ENCODE results near the gene PATZ1. TPM values are rescaled to one million over a fixed set of nuclear protein-coding genes. Genes with fewer than 3 reads are reported as not detected.
"Not testable (repeated sequence)": the region's sequence is repeated elsewhere in the genome, so short reads cannot be mapped to it uniquely, and the experiment has no call there.

The PATZ1 gene, protein sequence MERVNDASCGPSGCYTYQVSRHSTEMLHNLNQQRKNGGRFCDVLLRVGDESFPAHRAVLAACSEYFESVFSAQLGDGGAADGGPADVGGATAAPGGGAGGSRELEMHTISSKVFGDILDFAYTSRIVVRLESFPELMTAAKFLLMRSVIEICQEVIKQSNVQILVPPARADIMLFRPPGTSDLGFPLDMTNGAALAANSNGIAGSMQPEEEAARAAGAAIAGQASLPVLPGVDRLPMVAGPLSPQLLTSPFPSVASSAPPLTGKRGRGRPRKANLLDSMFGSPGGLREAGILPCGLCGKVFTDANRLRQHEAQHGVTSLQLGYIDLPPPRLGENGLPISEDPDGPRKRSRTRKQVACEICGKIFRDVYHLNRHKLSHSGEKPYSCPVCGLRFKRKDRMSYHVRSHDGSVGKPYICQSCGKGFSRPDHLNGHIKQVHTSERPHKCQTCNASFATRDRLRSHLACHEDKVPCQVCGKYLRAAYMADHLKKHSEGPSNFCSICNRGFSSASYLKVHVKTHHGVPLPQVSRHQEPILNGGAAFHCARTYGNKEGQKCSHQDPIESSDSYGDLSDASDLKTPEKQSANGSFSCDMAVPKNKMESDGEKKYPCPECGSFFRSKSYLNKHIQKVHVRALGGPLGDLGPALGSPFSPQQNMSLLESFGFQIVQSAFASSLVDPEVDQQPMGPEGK
- total RNA-seq (25.2 TPM), polyA plus RNA-seq (33.4 TPM)
- long read RNA-seq, donor 1, partial matches to known transcripts = 0 of 1 reads
- long read RNA-seq, donor 1, other reads (novel, unspliced or antisense) = 0 of 1 reads
- long read RNA-seq, donor 2, transcript PATZ1-201 (3 exons, 2,516 nt) = major isoform, 18 of 30 reads
- long read RNA-seq, donor 2, transcript PATZ1-203 (4 exons, 3,638 nt) = minor isoform, 6 of 30 reads
- long read RNA-seq, donor 2, partial matches to known transcripts = 0 of 30 reads
- long read RNA-seq, donor 2, other reads (novel, unspliced or antisense) = 0 of 30 reads
- long read RNA-seq, donor 3, transcript PATZ1-203 (4 exons, 3,638 nt) = major isoform, 8 of 18 reads
- long read RNA-seq, donor 3, partial matches to known transcripts = 0 of 18 reads
- long read RNA-seq, donor 3, other reads (novel, unspliced or antisense) = 0 of 18 reads
- long read RNA-seq, donor 4, partial matches to known transcripts = 0 of 4 reads
- long read RNA-seq, donor 4, other reads (novel, unspliced or antisense) = 0 of 4 reads
- long read RNA-seq, donor 5, transcript PATZ1-203 (4 exons, 3,638 nt) = major isoform, 8 of 31 reads
- long read RNA-seq, donor 5, transcript PATZ1-201 (3 exons, 2,516 nt) = minor isoform, 7 of 31 reads
- long read RNA-seq, donor 5, transcript PATZ1-205 (2 exons, 1,702 nt) = minor isoform, 6 of 31 reads
- long read RNA-seq, donor 5, partial matches to known transcripts = 8 of 31 reads
- long read RNA-seq, donor 5, other reads (novel, unspliced or antisense) = 0 of 31 reads
- long read RNA-seq, donor 6, transcript PATZ1-201 (3 exons, 2,516 nt) = major isoform, 7 of 11 reads
- long read RNA-seq, donor 6, partial matches to known transcripts = 0 of 11 reads
- long read RNA-seq, donor 6, other reads (novel, unspliced or antisense) = 0 of 11 reads
- long read RNA-seq, donor 7, partial matches to known transcripts = 0 of 5 reads
- long read RNA-seq, donor 7, other reads (novel, unspliced or antisense) = 0 of 5 reads
- long read RNA-seq, donor 8, partial matches to known transcripts = 0 of 7 reads
- long read RNA-seq, donor 8, other reads (novel, unspliced or antisense) = 0 of 7 reads
- long read RNA-seq, donor 9, partial matches to known transcripts = 10 of 16 reads
- long read RNA-seq, donor 9, other reads (novel, unspliced or antisense) = 0 of 16 reads
- long read RNA-seq, donor 10, transcript PATZ1-203 (4 exons, 3,638 nt) = major isoform, 5 of 19 reads
- long read RNA-seq, donor 10, partial matches to known transcripts = 8 of 19 reads
- long read RNA-seq, donor 10, other reads (novel, unspliced or antisense) = 0 of 19 reads

DNA sequence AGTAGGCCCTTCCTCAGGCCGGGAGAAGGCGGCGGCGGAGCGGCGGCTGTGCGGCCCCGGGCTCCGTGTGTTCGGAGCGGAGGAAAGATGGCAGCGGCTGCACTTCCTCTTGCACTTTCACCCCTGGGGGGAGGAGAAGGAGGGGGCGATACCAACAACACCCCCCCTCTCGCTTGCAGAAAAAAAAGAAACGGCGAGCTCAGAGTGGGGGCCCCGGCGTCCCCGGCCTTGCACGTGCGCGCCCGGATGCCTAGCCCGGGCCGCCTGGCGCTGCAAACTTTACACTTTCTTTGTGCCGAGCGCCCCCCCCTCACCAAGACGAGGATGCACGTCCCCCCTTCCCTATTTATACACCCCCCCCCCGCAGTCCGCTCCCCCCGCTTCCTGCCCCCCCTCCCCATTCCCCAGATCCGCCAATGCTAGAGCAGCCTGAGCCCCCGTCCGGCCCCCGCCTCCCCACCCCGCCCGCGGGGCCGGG, at the start of gene PATZ1:
TSS of gene PATZ1 (minus strand) at position 92 of the 478 bp plus-strand sequence. CDS start 744 bp downstream, outside the sequence.
- peak; percentile 69 to 94 (median 80) for DNase-seq (ENCODE audit: low read depth in 6 of 9, low spot score in 9 of 9)
- H3K4me1 ChIP-seq (ENCODE audit: control insufficient read depth in 2 of 2, insufficient read depth in 2 of 2, low read length in 2 of 2) = peaks cover 21 to 46% of the 10 kb centered on the region in 2 donors
- WGBS = under 1% methylated on average over 41 of the region's 41 CpGs

DNA sequence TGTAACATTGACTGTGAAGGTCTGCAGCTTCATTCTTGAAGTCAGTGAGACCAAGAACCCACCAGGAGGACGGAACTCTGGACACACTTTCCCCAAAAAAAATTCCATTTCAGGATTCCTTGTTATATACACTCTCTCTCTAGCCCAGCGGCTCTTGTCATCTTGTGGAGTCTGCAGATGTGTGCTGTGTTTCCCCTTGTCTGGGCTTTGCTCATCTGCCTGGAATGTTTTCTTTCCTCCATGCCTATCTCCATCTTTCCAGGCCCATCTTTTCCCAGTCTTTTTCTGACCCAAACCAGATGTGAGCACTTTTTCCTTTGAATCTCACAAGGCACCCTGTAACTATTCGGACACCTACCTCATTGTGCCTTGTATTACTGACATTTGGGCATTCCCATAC, 48.2 kb upstream of the PATZ1 start:
- no peak for DNase-seq (ENCODE audit: low read depth in 6 of 9, low spot score in 9 of 9)

More for the DNA sequence above, at the start of gene PATZ1:
- H3K27me3 ChIP-seq (ENCODE audit: control insufficient read depth in 2 of 2, insufficient read depth in 1 of 2, low read length in 1 of 2) = no peaks in the 10 kb centered on the region
- H3K27ac ChIP-seq (ENCODE audit: low read depth in 1 of 2, low read length in 1 of 2) = peak within 1 kb of the TSS; percentile 95 to 98
- no peaks in the 10 kb centered on the region for H3K9me3 ChIP-seq (ENCODE audit: control insufficient read depth in 2 of 2, insufficient read depth in 1 of 2, low read length in 1 of 2)
- H3K4me3 ChIP-seq (ENCODE audit: low read length in 2 of 2) = peak within 1 kb of the TSS; percentile 75 to 86
- peaks cover 20 to 31% of the 10 kb centered on the region in 2 donors for H3K36me3 ChIP-seq (ENCODE audit: control insufficient read depth in 2 of 2, insufficient read depth in 2 of 2, low read length in 1 of 2)

DNA sequence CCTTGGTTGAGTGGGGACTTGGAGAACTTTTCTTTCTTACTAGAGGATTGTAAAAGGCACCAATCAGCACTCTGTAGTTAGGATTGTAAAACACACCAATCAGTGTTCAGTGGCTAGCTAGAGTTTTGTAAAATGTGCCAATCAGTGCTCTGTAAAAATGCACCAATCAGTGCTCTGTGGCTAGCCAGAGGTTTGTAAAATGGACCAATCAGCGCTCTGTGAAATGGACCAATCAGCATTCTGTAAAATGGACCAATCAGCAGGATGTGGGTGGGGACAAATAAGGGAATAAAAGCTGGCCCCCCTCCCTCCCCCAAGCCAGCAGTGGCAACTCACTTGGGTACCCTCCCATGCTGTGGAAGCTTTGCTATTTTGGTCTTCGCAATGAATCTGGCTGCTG, 47.7 kb upstream of the PATZ1 start:
- no peak for DNase-seq (ENCODE audit: low read depth in 6 of 9, low spot score in 9 of 9)
- Histone ChIP-seq H3K4me1 (ENCODE audit: control insufficient read depth in 2 of 2, insufficient read depth in 2 of 2, low read length in 2 of 2) (peaks cover 0 to 3% of the 10 kb centered on the region in 2 donors), H3K9me3 (ENCODE audit: control insufficient read depth in 2 of 2, insufficient read depth in 1 of 2, low read length in 1 of 2) (no peaks in the 10 kb centered on the region), H3K27me3 (ENCODE audit: control insufficient read depth in 2 of 2, insufficient read depth in 1 of 2, low read length in 1 of 2) (no peaks in the 10 kb centered on the region), H3K27ac (ENCODE audit: low read depth in 1 of 2, low read length in 1 of 2) (no peak overlapping the region), H3K36me3 (ENCODE audit: control insufficient read depth in 2 of 2, insufficient read depth in 2 of 2, low read length in 1 of 2) (no peaks in the 10 kb centered on the region), H3K4me3 (ENCODE audit: low read length in 2 of 2) (no peak overlapping the region)
- 98% methylated on average over 2 of the region's 2 CpGs for WGBS

More for the DNA sequence above, 48.2 kb upstream of the PATZ1 start:
- Histone ChIP-seq H3K4me1 (ENCODE audit: control insufficient read depth in 2 of 2, insufficient read depth in 2 of 2, low read length in 2 of 2) (peaks cover 0 to 5% of the 10 kb centered on the region in 2 donors), H3K4me3 (ENCODE audit: low read length in 2 of 2) (no peak overlapping the region), H3K27me3 (ENCODE audit: control insufficient read depth in 2 of 2, insufficient read depth in 1 of 2, low read length in 1 of 2) (no peaks in the 10 kb centered on the region), H3K9me3 (ENCODE audit: control insufficient read depth in 2 of 2, insufficient read depth in 1 of 2, low read length in 1 of 2) (no peaks in the 10 kb centered on the region), H3K36me3 (ENCODE audit: control insufficient read depth in 2 of 2, insufficient read depth in 2 of 2, low read length in 1 of 2) (no peaks in the 10 kb centered on the region), H3K27ac (ENCODE audit: low read depth in 1 of 2, low read length in 1 of 2) (no peak overlapping the region)
- WGBS = 93% methylated on average over 3 of the region's 3 CpGs

DNA sequence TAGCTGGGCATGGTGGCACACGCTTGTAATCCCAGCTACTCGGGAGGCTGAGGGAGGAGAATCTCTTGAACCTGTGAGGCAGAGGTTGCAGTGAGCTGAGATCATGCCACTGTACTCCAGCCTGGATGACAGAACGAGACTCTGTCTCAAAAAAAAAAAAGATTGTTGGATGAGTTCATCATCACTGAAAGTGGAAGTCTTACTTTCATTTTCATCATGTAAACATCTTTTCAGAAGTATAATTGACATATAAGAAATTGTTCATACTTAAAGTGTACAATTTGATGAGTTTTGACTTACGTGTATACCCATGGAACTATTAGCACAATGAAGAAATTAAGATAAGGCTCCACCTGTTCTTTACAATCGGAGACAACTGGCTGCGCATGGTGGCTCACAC, 32.5 kb upstream of the PATZ1 start:
- H3K4me1 ChIP-seq (ENCODE audit: control insufficient read depth in 2 of 2, insufficient read depth in 2 of 2, low read length in 2 of 2); H3K9me3 ChIP-seq (ENCODE audit: control insufficient read depth in 2 of 2, insufficient read depth in 1 of 2, low read length in 1 of 2); H3K27me3 ChIP-seq (ENCODE audit: control insufficient read depth in 2 of 2, insufficient read depth in 1 of 2, low read length in 1 of 2); H3K4me3 ChIP-seq (ENCODE audit: low read length in 2 of 2); H3K27ac ChIP-seq (ENCODE audit: low read depth in 1 of 2, low read length in 1 of 2); DNase-seq (ENCODE audit: low read depth in 6 of 9, low spot score in 9 of 9); H3K36me3 ChIP-seq (ENCODE audit: control insufficient read depth in 2 of 2, insufficient read depth in 2 of 2, low read length in 1 of 2): not testable (repeated sequence)
- 89% methylated on average over 6 of the region's 6 CpGs for WGBS

DNA sequence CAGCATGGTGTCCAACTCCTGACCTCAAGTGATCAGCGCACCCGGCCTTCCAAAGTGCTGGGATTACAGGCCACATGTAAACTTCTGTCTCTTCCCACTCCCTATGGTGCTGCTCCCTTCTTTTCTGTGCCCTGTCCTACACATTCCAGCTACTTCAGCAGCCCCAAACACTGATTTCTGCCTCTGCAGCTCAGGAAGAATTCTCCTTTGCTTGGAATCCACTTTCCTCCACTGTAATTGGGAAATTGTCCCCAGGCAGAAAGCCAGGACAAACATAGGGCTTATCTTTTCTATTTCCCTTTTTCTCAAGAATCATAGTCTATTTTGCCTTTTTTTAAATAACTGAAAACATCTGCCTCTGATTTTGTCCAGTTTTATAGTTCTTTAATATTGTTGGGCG, 32.0 kb upstream of the PATZ1 start:
- H3K27me3 ChIP-seq (ENCODE audit: control insufficient read depth in 2 of 2, insufficient read depth in 1 of 2, low read length in 1 of 2) = no peaks in the 10 kb centered on the region
- H3K4me1 ChIP-seq (ENCODE audit: control insufficient read depth in 2 of 2, insufficient read depth in 2 of 2, low read length in 2 of 2) = no peaks in the 10 kb centered on the region
- H3K36me3 ChIP-seq (ENCODE audit: control insufficient read depth in 2 of 2, insufficient read depth in 2 of 2, low read length in 1 of 2) = no peaks in the 10 kb centered on the region
- H3K27ac ChIP-seq (ENCODE audit: low read depth in 1 of 2, low read length in 1 of 2) = no peak overlapping the region
- H3K4me3 ChIP-seq (ENCODE audit: low read length in 2 of 2) = no peak overlapping the region
- no peak for DNase-seq (ENCODE audit: low read depth in 6 of 9, low spot score in 9 of 9)
- 97% methylated on average over 3 of the region's 3 CpGs for WGBS
- H3K9me3 ChIP-seq (ENCODE audit: control insufficient read depth in 2 of 2, insufficient read depth in 1 of 2, low read length in 1 of 2) = no peaks in the 10 kb centered on the region

DNA sequence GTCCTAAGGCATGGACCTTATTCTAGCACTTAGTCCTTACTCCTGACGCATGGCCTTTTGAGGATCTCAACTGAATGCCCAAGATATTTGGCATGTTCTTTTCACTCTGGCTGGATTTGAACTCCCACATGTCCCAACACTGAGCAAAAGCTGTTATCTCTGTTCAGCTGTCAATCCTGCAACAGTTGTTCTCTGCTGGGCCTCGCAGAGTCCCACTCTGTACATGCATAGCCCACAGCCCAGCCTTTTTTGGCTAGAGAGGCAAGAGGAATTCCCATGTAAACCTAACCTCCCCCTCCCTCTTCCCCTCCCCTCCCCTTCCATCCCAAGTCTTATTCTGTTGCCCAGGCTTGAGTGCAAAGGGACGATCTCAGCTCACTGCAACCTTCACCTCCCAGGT, 31.5 kb upstream of the PATZ1 start:
- Histone ChIP-seq H3K9me3 (ENCODE audit: control insufficient read depth in 2 of 2, insufficient read depth in 1 of 2, low read length in 1 of 2) (no peaks in the 10 kb centered on the region), H3K27ac (ENCODE audit: low read depth in 1 of 2, low read length in 1 of 2) (no peak overlapping the region), H3K27me3 (ENCODE audit: control insufficient read depth in 2 of 2, insufficient read depth in 1 of 2, low read length in 1 of 2) (no peaks in the 10 kb centered on the region), H3K4me1 (ENCODE audit: control insufficient read depth in 2 of 2, insufficient read depth in 2 of 2, low read length in 2 of 2) (no peaks in the 10 kb centered on the region), H3K36me3 (ENCODE audit: control insufficient read depth in 2 of 2, insufficient read depth in 2 of 2, low read length in 1 of 2) (no peaks in the 10 kb centered on the region), H3K4me3 (ENCODE audit: low read length in 2 of 2) (no peak overlapping the region)
- DNase-seq (ENCODE audit: low read depth in 6 of 9, low spot score in 9 of 9) = no peak
- 95% methylated on average over 3 of the region's 3 CpGs for WGBS

DNA sequence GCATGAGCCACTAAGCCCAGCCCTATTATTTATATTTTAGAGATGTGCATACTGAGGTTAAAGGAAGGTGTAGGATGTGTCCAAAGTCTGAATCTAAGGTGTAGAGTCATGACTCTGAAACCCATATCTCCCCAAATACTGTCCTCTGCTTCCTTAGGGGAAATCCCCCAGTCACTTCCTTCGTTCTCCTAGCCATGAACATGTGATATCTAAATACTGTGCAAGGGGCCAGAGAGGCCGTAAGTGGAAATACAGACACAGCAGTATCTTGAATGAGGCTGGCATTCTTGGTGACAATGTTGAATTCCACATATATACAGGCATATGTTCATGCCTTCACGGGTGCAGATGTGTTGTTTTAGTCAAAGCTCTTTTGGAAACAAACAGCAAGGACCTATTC, 21.3 kb upstream of the PATZ1 start:
- Histone ChIP-seq H3K27me3 (ENCODE audit: control insufficient read depth in 2 of 2, insufficient read depth in 1 of 2, low read length in 1 of 2) (no peaks in the 10 kb centered on the region), H3K27ac (ENCODE audit: low read depth in 1 of 2, low read length in 1 of 2) (no peak overlapping the region), H3K4me3 (ENCODE audit: low read length in 2 of 2) (no peak overlapping the region), H3K9me3 (ENCODE audit: control insufficient read depth in 2 of 2, insufficient read depth in 1 of 2, low read length in 1 of 2) (no peaks in the 10 kb centered on the region), H3K4me1 (ENCODE audit: control insufficient read depth in 2 of 2, insufficient read depth in 2 of 2, low read length in 2 of 2) (no peaks in the 10 kb centered on the region), H3K36me3 (ENCODE audit: control insufficient read depth in 2 of 2, insufficient read depth in 2 of 2, low read length in 1 of 2) (no peaks in the 10 kb centered on the region)
- 81% methylated on average over 3 of the region's 3 CpGs for WGBS
- DNase-seq (ENCODE audit: low read depth in 6 of 9, low spot score in 9 of 9) = no peak
